SK-N-SH (cell line): ENCODE measurements around the gene ROM1.

Experiments
- CHD2 ChIP-seq: fragments of 150-350 bp; IDR thresholded peaks from 2 replicates; pipeline ENCODE4 v1.6.1; 2018; ENCODE audit warnings: low read length; ENCODE audit not compliant: partially characterized antibody
- CTCF ChIP-seq: fragments of 200-600 bp; sonication (generic); IDR thresholded peaks from 2 replicates; pipeline ENCODE4 v1.6.1; 2017; ENCODE audit warnings: antibody characterized with exemption, mild to moderate bottlenecking, moderate library complexity
- EP300 ChIP-seq, 2 experiments: IDR thresholded peaks; 2 replicates each; pipeline versions ENCODE4 v1.4.0 to v1.6.1; 2012; ENCODE audit warnings: borderline replicate concordance in 1 of 2, low read depth in 1 of 2, low read length in 1 of 2
- POLR2AphosphoS5 ChIP-seq: IDR thresholded peaks from 2 replicates; pipeline ENCODE4 v1.6.1; 2012; ENCODE audit warnings: low read depth, low read length
- REST ChIP-seq: IDR thresholded peaks from 2 replicates; pipeline ENCODE4 v1.6.1; 2012; ENCODE audit warnings: mild to moderate bottlenecking, low read depth, low read length, moderate library complexity
- RXRA ChIP-seq: IDR thresholded peaks from 2 replicates; pipeline ENCODE4 v1.4.0; 2012; ENCODE audit warnings: low read depth, mild to moderate bottlenecking, borderline replicate concordance
- TEAD4 ChIP-seq: IDR thresholded peaks from 2 replicates; pipeline ENCODE4 v1.4.0; 2012; ENCODE audit warnings: mild to moderate bottlenecking, borderline replicate concordance; ENCODE audit not compliant: insufficient read depth
- USF1 ChIP-seq: IDR thresholded peaks from 2 replicates; pipeline ENCODE4 v1.4.0; 2012; ENCODE audit warnings: low read depth, borderline replicate concordance
- TF ChIP-seq, protein P1 (sequence below): fragments of 150-350 bp; IDR thresholded peaks from 2 replicates; pipeline ENCODE4 v1.6.1; 2017; ENCODE audit warnings: antibody characterized with exemption, low read length, low read depth, borderline replicate concordance

DNA sequence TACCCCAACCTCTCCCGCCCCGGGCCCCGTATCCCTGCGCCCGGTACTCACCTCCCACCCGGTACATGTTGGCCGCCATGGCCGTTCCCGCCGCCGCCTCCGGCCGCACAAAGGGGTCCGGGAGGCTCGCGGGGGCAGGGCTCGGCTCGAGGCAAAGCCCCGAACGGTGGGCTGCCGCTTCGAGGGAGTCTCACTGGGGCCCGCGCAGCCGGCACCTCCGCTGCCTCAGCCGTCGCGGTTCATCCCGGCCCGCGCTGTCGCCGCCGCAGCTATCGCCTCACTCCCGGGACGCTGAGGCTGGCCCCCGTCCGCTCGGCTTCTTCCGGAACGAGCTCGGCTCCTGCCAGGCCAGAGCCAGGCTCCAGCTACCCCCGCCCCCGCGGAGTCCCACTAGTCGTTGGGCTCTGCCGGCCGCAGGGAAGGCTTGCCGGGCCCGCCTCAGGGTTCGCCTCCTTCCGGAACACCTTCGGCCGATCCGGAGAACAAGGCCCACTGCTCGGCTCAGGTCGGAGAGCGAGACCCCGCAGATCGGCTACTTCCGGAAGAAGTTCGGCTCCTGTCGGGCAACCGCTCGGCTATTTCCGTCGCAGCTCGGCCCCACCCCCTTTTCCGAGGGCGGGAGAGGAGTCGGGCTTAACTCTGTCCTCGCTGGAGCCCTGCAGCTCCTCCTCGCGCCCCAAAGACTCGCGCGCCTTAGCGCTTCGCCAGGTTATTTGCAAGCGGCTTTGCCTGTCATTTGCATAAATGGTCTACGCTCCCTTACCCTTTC lies 11.5 kb upstream of the ROM1 start, which contains the start of gene MTA2:
- TF ChIP-seq CTCF (no peak), CHD2 (peak; percentile 27), USF1 (no peak), EP300 (IDR thresholded peaks at IDR 0.05; ENCODE audit: borderline replicate concordance in 1 of 2, low read depth in 1 of 2, low read length in 1 of 2) (no peak), RXRA (no peak), REST (no peak), POLR2AphosphoS5 (peak; percentile 81), TEAD4 (no peak)
- TF ChIP-seq, protein P1, sequence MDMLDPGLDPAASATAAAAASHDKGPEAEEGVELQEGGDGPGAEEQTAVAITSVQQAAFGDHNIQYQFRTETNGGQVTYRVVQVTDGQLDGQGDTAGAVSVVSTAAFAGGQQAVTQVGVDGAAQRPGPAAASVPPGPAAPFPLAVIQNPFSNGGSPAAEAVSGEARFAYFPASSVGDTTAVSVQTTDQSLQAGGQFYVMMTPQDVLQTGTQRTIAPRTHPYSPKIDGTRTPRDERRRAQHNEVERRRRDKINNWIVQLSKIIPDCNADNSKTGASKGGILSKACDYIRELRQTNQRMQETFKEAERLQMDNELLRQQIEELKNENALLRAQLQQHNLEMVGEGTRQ, result no peak
